Mucosa of stomach (tissue), 1 donor: ENCODE data around the gene VAC14.

ENCODE experiments used
- H3K27me3 ChIP-seq: one replicate; pipeline ENCODE4 v1.7.0; 2013; ENCODE audit warnings: mild to moderate bottlenecking, low read length; ENCODE audit not compliant: control insufficient read depth, insufficient read depth
- H3K36me3 ChIP-seq: one replicate; pipeline ENCODE4 v1.7.0; 2013; ENCODE audit warnings: low read length; ENCODE audit not compliant: control insufficient read depth, insufficient read depth
- H3K4me1 ChIP-seq: one replicate; pipeline ENCODE4 v1.7.0; 2013; ENCODE audit warnings: mild to moderate bottlenecking, low read length; ENCODE audit not compliant: control insufficient read depth, insufficient read depth
- H3K4me3 ChIP-seq: one replicate; pipeline ENCODE4 v1.7.0; 2013; ENCODE audit warnings: low read length
- H3K9ac ChIP-seq: one replicate; pipeline ENCODE4 v1.7.0; 2013; ENCODE audit warnings: mild to moderate bottlenecking, low read length, moderate library complexity
- H3K9me3 ChIP-seq: one replicate; pipeline ENCODE4 v1.7.0; 2013; ENCODE audit warnings: mild to moderate bottlenecking, low read length, moderate library complexity; ENCODE audit not compliant: control insufficient read depth
- donor health status: Pancreatic carcinoma.

Gene VAC14

GRCh38 chr16:70754851-70755600, 45.9 kb downstream of the VAC14 start:
- Histone ChIP-seq H3K9me3 (no peaks in the 10 kb centered on the region), H3K27me3 (no peaks in the 10 kb centered on the region), H3K36me3 (peaks cover 9% of the 10 kb centered on the region), H3K4me1 (peaks cover 60% of the 10 kb centered on the region), H3K9ac (no peak overlapping the region), H3K4me3 (no peak overlapping the region)

DNA sequence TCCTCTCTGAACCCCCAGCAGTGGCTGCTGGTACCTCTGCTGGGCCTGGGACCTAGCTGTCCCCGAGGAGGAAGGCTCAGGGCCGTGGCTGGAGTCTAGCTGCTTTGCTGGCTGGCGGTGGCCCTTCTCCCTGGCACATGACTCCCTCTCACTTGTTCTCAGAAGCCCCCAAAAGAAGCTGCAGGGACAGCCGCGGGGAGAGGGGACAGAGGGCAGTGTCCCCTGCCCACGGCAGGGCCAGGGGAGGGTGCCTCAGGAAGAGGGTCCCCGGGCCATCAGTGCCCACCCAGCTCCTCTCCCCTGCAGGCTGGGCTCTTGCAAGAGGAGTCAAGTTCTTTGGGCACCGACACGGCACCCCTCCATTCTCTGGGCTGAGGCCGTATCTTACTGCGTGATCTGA, 46.6 kb downstream of the VAC14 start:
- Histone ChIP-seq H3K4me1 (peaks cover 60% of the 10 kb centered on the region), H3K27me3 (no peaks in the 10 kb centered on the region), H3K9me3 (no peaks in the 10 kb centered on the region), H3K4me3 (no peak overlapping the region), H3K9ac (no peak overlapping the region), H3K36me3 (peaks cover 9% of the 10 kb centered on the region)

DNA sequence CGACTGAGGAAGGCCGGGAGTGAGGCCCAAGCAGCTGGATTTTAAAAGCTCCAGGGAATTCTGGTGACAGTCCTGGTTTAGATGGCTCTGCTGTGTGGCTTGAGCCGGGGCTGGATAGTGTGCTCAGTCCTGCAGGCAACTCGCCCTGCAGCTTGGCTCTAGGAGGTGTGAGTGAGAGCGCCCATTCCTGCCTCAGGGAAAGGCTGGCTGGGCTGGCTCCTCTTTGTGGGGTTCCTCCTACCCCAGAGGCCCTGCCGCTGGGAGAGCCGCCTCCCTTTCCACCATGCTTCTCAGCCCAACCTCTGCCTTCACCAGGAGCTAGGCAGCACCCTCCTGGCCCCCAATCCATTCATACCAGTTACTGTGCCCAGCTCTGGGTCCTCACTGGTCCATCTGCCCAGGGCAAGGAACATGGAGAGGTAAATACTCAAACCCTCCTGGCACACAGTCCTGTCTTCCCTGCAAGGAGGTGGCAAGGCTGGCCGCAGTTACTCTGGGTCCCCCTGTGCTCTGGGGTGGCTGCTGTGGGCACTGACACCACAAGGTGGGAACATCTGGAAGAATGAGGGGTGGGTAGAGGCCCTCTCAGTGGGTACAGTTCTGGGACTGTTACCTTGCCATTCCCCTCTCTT, 47.1 kb downstream of the VAC14 start:
- Histone ChIP-seq H3K36me3 (peaks cover 6% of the 10 kb centered on the region), H3K27me3 (no peaks in the 10 kb centered on the region), H3K9me3 (no peaks in the 10 kb centered on the region), H3K4me3 (no peak overlapping the region), H3K4me1 (peaks cover 65% of the 10 kb centered on the region), H3K9ac (no peak overlapping the region)

- Histone ChIP-seq H3K4me1 (peaks cover 70% of the 10 kb centered on the region), H3K4me3 (no peak overlapping the region), H3K9ac (no peak overlapping the region), H3K9me3 (no peaks in the 10 kb centered on the region), H3K36me3 (peaks cover 4% of the 10 kb centered on the region), H3K27me3 (no peaks in the 10 kb centered on the region)
These were observed 47.7 kb downstream of the VAC14 start for GRCh38 chr16:70753228-70753627.

DNA sequence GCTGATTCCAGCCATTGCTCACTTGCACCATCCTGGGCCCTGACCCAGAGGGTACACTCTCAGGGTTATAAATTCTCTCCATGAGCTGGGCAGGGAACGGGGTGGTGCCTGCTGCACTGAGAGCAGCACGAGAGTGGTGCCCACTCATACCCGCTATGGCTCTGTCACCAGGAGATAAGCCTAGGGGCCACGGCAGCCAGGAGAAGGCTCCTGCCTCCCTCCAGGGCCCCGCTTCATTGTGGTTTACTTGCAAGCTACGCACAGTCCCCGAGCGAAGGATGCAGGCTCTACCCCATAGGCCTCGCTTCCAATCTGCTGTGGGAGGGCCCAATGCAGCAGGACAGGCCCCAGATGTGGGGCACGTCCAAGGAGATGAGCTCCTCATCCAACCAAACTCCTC, 48.5 kb downstream of the VAC14 start:
- H3K4me3 ChIP-seq, result no peak overlapping the region
- no peaks in the 10 kb centered on the region for H3K9me3 ChIP-seq
- peaks cover 4% of the 10 kb centered on the region for H3K36me3 ChIP-seq
- H3K27me3 ChIP-seq, result no peaks in the 10 kb centered on the region
- no peak overlapping the region for H3K9ac ChIP-seq
- H3K4me1 ChIP-seq, result peaks cover 78% of the 10 kb centered on the region

GRCh38 chr16:70751593-70751992, 49.4 kb downstream of the VAC14 start:
- Histone ChIP-seq H3K9ac (no peak overlapping the region), H3K27me3 (no peaks in the 10 kb centered on the region), H3K9me3 (no peaks in the 10 kb centered on the region), H3K4me3 (no peak overlapping the region), H3K4me1 (peaks cover 86% of the 10 kb centered on the region), H3K36me3 (peaks cover 2% of the 10 kb centered on the region)

DNA sequence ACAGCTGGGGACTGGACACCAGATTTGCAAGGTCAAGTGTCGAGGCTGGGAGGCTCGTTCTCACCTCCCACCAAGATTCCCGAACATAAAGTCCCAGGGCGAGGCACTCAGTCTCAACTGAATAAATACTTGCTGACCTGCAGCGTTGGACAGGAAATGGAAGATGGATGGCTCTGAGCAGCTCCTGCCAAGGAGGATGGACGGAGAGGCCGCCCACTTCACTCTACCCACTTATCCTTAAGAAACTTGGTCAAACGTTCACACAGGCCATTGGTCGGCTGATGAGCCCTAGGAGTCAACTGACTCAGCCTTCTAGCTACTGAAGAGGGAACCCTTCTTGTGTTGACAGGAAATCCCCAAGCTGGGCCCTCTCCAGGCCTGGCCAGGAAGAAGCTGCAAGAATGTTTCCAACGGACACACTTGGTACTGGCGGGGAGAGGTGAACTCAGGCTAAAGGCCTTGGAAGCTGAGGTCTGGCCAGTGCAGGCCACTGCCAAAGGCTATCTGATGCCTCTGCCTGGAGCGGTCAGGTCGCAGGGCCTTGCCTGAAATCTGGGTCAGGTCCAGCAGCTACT, 50.0 kb downstream of the VAC14 start:
- H3K36me3 ChIP-seq, result no peaks in the 10 kb centered on the region
- H3K9me3 ChIP-seq, result no peaks in the 10 kb centered on the region
- H3K9ac ChIP-seq, result no peak overlapping the region
- H3K4me1 ChIP-seq, result peaks cover 86% of the 10 kb centered on the region
- H3K27me3 ChIP-seq, result no peaks in the 10 kb centered on the region
- H3K4me3 ChIP-seq, result no peak overlapping the region

- Histone ChIP-seq H3K4me3 (no peak overlapping the region), H3K27me3 (no peaks in the 10 kb centered on the region), H3K4me1 (peaks cover 91% of the 10 kb centered on the region), H3K9ac (peak overlapping the region; percentile 8), H3K36me3 (no peaks in the 10 kb centered on the region), H3K9me3 (no peaks in the 10 kb centered on the region)
These were observed 51.0 kb downstream of the VAC14 start for GRCh38 chr16:70749681-70750601.

DNA sequence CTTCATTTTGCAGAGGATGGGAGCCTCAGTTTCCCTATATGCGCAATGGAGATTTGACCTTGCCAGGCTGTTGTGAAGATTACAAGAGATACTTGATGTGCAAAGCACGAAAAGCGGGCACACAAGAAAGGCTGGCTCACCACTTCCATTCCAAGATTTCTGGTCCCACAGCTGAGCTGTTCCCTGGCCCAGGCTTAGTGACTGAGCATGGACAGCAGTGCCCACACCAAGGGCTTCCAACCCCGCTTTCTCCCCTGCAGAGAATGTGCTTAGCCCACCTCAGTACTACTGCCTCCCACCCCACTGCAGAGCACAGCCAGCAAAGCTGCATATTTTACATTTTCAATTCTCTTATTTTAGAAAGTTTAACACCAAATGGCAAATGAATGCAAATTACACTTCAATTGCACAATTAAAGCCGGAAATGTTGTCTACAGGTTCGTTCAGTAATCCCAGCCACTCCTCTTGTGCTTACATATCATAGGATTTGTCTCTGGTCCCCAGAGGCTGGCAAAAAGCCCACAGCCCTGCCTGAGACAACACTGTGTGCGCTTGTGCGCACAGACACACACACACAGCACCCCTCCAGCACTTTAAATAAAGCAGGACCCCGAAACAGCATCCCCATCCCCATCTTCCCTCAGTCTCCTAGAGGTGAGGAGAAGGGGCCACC, 51.8 kb downstream of the VAC14 start:
- no peaks in the 10 kb centered on the region for H3K9me3 ChIP-seq
- peaks cover 89% of the 10 kb centered on the region for H3K4me1 ChIP-seq
- no peaks in the 10 kb centered on the region for H3K27me3 ChIP-seq
- no peak overlapping the region for H3K4me3 ChIP-seq
- H3K9ac ChIP-seq, result peak overlapping the region; percentile 8
- no peaks in the 10 kb centered on the region for H3K36me3 ChIP-seq

DNA sequence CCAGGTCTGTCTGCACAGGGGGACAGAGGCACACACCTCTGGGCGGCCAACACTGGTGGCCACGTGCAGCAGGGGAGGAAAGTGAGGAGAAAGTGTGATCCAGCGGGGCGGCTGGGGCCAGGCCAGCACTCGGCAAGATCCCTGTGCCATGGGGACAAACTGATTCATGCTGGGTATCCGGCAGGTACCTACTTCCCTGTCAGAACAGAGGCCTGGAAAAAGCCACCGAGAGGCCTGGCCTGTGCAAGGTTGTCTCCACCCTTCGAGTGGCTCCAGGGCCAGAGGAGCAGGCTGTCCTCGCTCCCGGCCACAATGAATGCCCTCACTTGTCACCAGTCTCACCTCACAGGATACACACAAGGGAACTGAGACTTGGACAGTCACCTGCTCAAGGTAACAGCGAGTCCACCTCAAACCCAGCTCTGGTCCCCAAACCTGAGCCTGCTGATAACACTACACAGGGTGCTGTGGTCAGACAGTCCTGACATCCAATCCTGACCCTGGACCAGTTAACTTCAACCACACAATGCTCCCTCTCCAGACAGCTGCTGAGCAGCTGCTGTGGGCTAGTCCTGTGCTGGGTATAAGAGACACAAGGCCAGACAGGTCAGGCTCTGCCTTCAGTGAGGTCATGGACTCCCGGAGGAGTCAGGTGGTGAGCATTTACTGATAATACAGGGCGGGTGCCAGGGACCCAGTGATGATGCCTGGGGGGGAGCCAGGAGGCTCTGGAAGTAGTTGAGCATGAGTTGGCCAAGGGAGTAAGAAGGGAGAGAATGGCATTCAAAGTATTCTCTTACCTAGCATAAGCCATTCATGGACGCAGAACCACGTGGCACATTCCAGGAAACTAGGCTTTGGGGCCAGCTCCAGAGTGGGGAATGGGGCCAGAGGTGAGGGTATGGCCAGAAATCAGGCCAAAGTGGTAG, 53.0 kb downstream of the VAC14 start:
- Histone ChIP-seq H3K27me3 (no peaks in the 10 kb centered on the region), H3K4me1 (peaks cover 77% of the 10 kb centered on the region), H3K9me3 (no peaks in the 10 kb centered on the region), H3K9ac (no peak overlapping the region), H3K4me3 (no peak overlapping the region), H3K36me3 (no peaks in the 10 kb centered on the region)
